ENCODE results near the gene PLB1.

GRCh38 chr2:28650266-28650584 is 154.4 kb downstream of the PLB1 start:
- no peak for TF ChIP-seq RCOR1 (IDR thresholded peaks at IDR 0.05; ENCODE audit: low read depth, low read length)
- no peak for TF ChIP-seq USF2 (IDR thresholded peaks at IDR 0.05)
- no peak for TF ChIP-seq MAX (IDR thresholded peaks at IDR 0.05)
- TF ChIP-seq POLR2A (IDR thresholded peaks at IDR 0.05; ENCODE audit: low read length), result no peak
- TF ChIP-seq CBX8 (IDR thresholded peaks at IDR 0.05), result no peak
- TF ChIP-seq CTCF (IDR thresholded peaks at IDR 0.05), result no peak
- no peak for TF ChIP-seq ELK1 (IDR thresholded peaks at IDR 0.05; ENCODE audit: low read depth, low read length)
- TF ChIP-seq GATA3 (IDR thresholded peaks at IDR 0.05; ENCODE audit: borderline replicate concordance), result no peak
- no peak for TF ChIP-seq PBX3 (IDR thresholded peaks at IDR 0.05)
- no peak for TF ChIP-seq KDM1A (IDR thresholded peaks at IDR 0.05; ENCODE audit: low read depth)
- no peak for TF ChIP-seq RFX5 (IDR thresholded peaks at IDR 0.05)
- TF ChIP-seq EP300 (IDR thresholded peaks at IDR 0.05), result no peak
- no peak for TF ChIP-seq SMC3 (IDR thresholded peaks at IDR 0.05)

Data from A549 (cell line).